Neutrophil (primary cell): Measurements from ENCODE around the gene CTDSPL.
A peak's percentile ranks its signal among the peaks of the same experiment; 100 is the strongest.

Source experiments
- H3K27ac ChIP-seq: fragments of 200-600 bp; sonication (generic); 2 replicates; pipeline ENCODE4 v1.5.1; 2016; ENCODE audit warnings: mild to moderate bottlenecking, moderate library complexity
- H3K27me3 ChIP-seq: fragments of 200-600 bp; sonication (generic); 2 replicates; pipeline ENCODE4 v1.6.0; 2016; ENCODE audit warnings: mild to moderate bottlenecking
- H3K36me3 ChIP-seq: fragments of 200-600 bp; sonication (generic); 2 replicates; pipeline ENCODE4 v1.5.1; 2017
- H3K4me1 ChIP-seq, 2 experiments: fragments of 200-600 bp in 1 of 2; sonication (generic) in 1 of 2; 1 replicate in 1 of 2; 2 replicates in 1 of 2; pipeline versions ENCODE4 v1.5.1 to v1.6.1; 2013 to 2016; ENCODE audit warnings: low read depth in 1 of 2, low read length in 1 of 2, mild to moderate bottlenecking in 1 of 2, moderate library complexity in 1 of 2; ENCODE audit not compliant: control insufficient read depth in 1 of 2, insufficient read depth in 1 of 2
- H3K4me3 ChIP-seq, 2 experiments: fragments of 200-600 bp in 1 of 2; sonication (generic) in 1 of 2; 1 replicate in 1 of 2; 2 replicates in 1 of 2; pipeline ENCODE4 v1.5.1; 2013 to 2016; ENCODE audit warnings: low read depth in 1 of 2, low read length in 1 of 2, mild to moderate bottlenecking in 1 of 2, moderate library complexity in 1 of 2
- H3K9me3 ChIP-seq: fragments of 200-600 bp; sonication (generic); 2 replicates; pipeline ENCODE4 v1.5.1; 2016
- CTCF ChIP-seq: fragments of 200-600 bp; sonication (generic); IDR thresholded peaks from 2 replicates; pipeline ENCODE4 v1.5.1; 2016; ENCODE audit warnings: antibody characterized with exemption

Gene CTDSPL

DNA sequence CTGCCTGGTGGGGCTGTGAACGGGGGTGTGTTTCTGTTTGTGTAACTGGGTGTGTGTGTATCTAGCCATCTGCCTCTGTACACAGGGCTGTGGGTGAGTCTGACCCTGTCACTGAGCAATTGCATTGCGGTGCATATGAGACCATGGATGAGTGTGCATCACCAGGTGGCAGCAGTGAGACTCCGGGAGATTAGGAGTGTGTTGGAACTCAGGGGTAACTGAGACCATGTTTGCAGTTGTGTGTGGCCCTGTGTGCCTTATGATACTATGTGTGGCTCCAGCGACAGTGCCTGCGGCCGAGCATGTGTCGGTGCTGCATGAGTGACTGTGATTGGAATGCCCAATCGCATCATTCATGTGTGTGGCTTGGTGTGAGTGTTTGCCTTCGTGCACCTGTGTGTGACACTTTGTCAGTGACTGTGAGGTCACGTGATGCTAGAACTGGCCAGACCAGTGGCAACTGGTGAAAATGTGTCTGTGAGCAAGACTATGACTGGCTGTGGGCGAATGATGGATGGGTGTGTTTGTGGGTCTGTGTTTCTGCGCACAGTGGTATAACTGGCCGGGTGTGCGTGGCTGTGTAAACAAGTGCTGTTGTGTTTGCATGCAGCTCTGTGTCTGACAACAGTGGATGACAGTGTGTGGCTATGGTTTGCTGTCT, 142.9 kb downstream of the CTDSPL start:
- no peaks in the 10 kb centered on the region for H3K27me3 ChIP-seq
- H3K36me3 ChIP-seq, result peaks cover 42% of the 10 kb centered on the region
- H3K4me1 ChIP-seq, result peaks cover 13 to 14% of the 10 kb centered on the region in 2 experiments
- no peaks in the 10 kb centered on the region for H3K9me3 ChIP-seq
- peak; percentile 50 for TF ChIP-seq CTCF
- H3K4me3 ChIP-seq, result no peak overlapping the region
- H3K27ac ChIP-seq, result peak overlapping the region; percentile 52

DNA sequence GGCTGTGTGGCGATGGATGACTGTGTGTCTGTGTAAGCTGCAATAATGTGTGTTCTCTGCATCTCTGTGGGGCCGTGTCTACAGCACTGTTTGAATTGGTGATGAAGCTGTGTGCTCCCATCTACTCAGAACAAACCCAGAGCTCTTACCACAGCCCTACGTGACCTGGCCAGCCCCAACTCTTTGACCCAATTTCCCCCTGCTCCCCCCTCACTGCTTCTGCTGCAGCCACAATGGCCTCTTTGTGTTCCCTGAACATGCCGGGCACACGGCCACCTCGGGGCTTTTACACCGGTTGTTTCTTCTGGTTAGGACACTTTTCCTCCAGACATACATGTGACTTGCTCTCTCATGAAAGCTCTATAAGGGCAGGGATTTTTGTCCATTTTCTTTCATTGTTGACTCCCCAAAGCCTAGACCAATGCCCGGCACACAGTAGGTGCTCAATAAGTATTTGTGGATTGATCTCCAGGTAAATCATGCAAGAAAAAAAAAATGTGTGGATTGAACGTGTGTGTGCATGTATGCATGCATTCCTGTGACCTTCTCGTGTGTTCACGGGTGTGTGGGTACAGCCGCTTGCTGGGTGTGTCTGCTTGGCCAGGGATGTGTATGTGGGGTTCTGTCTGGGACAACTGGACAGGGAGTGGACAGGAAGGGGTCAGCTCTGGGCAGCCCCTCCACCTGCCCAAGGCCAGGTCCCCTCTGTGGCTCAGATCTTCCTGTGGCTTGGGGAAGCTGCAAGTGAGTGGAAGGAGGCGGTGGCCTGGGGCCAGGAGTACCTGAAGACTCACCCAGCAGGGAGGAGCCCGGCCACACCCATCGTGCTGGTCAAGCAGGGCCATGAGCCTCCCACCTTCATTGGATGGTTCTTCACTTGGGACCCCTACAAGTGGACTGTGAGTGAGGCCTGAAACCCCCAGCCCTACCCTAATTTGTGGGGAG, 143.7 kb downstream of the CTDSPL start:
- H3K36me3 ChIP-seq, result peaks cover 50% of the 10 kb centered on the region
- TF ChIP-seq CTCF, result no peak

DNA sequence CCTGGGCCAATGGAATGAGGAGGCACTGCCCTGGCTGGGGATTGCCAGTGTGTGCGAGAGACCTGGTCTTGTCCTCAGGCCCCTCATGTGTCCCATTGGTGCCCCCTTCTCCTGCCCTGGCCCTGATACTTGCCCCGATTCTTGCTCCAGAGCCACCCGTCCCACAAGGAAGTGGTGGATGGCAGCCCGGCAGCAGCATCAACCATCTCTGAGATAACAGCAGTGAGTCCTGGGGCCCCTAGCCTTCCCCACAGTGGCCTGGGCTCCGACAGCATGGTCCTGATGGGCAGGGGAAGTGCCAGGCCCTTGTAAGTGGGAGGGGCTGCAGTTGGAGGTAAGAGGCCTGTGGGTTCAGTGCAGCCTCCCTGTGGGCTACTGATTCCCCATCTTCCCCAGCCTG, 144.4 kb downstream of the CTDSPL start:
- Histone ChIP-seq H3K4me1 (peaks cover 12 to 14% of the 10 kb centered on the region in 2 experiments), H3K27me3 (no peaks in the 10 kb centered on the region), H3K9me3 (no peaks in the 10 kb centered on the region), H3K36me3 (peaks cover 57% of the 10 kb centered on the region), H3K27ac (no peak overlapping the region), H3K4me3 (no peak overlapping the region)
- TF ChIP-seq CTCF, result no peak

More for the DNA sequence above, 143.7 kb downstream of the CTDSPL start:
- H3K4me1 ChIP-seq, result peaks cover 12 to 14% of the 10 kb centered on the region in 2 experiments
- H3K27me3 ChIP-seq, result no peaks in the 10 kb centered on the region
- no peaks in the 10 kb centered on the region for H3K9me3 ChIP-seq
- H3K27ac ChIP-seq, result no peak overlapping the region
- H3K4me3 ChIP-seq, result no peak overlapping the region

- Histone ChIP-seq H3K27me3 (no peaks in the 10 kb centered on the region), H3K9me3 (no peaks in the 10 kb centered on the region), H3K4me1 (peaks cover 12 to 14% of the 10 kb centered on the region in 2 experiments), H3K4me3 (no peak overlapping the region), H3K36me3 (peaks cover 62% of the 10 kb centered on the region), H3K27ac (no peak overlapping the region)
- no peak for TF ChIP-seq CTCF
These were observed 144.8 kb downstream of the CTDSPL start for GRCh38 chr3:38006445-38006995.

DNA sequence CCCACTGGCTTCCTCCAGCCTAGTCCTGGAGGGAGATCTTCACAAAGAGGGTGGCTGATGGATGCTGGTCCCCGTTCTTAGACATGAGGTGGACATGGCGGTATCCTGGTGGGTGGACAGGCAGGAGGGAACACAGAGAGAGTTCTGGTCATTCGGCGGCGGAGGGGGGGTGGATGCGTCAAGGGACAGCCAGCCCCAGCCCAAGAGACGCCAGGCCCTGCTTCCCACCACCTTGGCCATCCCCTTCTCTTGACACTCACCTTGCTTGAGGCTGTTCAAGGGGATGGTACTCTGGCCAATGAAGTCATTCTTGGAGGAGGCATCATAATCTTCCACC, 146.0 kb downstream of the CTDSPL start:
- no peak for TF ChIP-seq CTCF
- Histone ChIP-seq H3K9me3 (no peaks in the 10 kb centered on the region), H3K27me3 (no peaks in the 10 kb centered on the region), H3K27ac (no peak overlapping the region), H3K4me3 (no peak overlapping the region), H3K36me3 (peaks cover 63% of the 10 kb centered on the region), H3K4me1 (peaks cover 12 to 14% of the 10 kb centered on the region in 2 experiments)
